NCI-H146 treated with DMSO at 0.1 percent for 48 hours (cell line): Measurements from ENCODE around the gene PDGFB.

Experiments used
- DNase-seq: peaks from one replicate; lab custom pipeline; 2025; ENCODE audit not compliant: unreplicated experiment; lab: John Stamatoyannopoulos, UW

The PDGFB gene

DNA sequence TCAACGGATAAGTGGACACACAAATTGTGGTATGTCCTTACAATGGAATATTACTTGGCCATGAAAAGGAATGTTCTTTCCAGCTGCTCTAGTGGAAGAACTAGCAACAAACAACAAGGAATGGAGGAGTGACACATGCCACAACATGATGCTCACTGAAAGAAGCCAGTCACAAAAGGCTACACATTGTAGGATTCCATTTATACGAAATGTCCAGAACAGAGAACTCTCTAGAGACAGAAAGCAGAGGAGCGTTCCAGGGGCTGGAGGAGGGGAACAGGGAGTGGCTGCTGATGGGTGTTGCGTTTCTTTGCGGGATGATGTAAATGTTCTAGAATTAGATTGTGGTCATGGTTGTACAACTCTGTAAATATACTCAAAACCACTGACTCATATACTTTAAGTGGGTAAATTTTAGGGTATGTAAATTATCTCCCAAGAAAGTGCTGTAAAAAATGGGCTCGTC, 32.4 kb upstream of the PDGFB start:
- no peak for DNase-seq

DNA sequence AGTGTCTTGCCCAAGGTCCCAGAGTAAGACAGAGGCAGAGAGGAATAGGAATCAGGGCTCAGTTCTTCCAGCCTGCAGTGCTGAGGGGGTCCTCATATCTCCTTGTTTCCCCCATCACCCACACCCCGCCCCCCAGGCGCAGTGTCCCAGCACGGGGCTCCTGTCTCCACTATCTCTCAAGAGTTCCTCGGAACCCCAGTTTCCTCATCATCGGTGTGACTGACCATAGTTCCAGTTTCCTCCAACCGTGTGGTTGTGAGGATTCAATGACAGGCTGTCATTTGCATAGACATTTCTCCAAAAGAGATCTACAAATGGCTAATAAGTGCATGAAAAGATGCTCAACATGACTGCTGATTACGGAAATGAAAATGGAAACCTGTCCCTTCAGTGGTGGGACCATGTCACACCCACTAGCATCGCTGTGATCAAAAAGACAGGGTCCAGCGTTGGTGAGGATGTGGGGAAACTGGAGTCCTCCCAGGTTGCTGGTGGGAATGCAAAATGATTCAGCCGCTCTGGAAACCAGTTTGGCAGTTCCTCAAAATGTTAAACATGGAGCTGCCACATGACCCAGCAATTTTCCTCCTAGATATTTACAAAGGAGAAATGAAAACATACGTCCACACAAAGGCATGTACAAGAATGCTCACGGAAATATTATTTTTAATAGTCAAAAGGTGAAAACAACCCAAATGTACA, 31.8 kb upstream of the PDGFB start:
- no peak for DNase-seq

DNA sequence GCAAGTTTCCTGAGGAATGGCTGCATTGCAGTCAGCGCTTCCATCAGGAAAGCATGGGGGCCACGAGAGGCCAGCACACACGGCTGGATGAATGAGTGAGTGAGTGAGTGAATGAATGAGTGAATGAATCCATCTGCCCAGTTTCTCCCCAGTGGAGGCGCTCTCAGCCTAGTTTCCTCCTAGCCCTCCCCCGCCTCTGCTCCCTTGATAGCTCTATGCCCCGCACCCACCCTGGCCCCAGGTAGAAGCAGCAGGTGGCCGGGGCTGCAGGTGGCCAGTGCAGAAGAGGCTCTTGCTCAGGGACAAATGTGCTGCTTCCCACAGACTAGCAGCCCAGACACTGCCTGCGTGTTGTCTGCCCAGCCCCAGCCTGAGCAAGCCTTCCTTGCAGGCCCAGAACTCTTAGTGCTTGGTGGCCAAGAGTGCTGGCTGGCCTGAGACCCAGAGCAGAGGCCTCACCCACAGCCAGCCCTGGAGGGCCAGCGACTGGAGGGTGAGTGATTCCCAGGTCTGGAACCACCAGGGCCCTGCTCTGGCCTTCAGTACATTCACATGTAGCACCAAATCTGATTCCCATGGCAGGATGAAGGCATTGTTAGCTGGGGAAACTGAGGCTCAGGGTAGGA, 31.1 kb upstream of the PDGFB start:
- no peak for DNase-seq

DNA sequence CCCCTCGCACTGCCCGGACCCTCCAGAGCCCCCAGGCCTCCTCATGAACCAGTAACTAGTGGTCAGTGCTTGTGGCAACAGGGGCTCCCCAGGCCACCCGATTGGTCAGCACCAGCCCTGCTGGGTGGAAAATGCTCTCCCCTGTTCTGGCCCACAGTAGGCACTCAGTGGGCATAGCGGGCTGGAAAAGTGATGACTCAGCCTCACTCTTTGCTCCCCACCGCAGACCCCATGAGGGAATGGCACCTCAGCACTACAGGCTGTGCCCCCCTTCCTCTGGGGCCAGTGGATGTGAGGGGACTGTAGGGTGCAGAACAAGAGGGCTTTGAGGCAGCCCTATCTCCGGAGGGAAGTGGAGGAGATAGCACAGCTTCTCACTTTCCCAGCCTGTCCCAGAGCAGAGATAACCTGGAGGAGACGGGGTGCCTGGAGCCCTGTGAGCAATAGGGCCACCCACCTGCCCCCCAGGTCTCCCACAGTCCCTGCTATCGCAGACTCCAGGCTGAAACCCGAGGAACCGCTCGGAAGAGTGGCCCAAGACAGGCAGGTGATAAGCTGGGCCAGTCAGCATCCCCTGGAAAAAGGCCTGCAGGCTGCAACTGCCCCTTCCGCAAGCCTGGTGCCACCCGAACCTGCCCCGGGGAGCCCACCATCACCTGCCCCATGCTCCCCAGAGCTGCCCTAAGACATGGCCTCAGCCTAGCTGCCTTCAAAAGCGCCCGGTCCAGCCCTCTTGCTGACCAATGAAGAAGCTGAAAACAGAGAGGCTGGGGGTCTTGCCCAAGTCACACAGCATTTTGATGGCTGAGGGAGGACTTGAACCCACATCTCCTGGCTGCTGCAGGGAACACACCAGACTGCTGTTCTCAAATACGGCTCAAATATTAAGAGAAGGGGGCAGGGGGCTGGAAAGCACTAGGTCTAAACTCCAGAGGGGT, 29.4 kb upstream of the PDGFB start:
- DNase-seq = no peak

DNA sequence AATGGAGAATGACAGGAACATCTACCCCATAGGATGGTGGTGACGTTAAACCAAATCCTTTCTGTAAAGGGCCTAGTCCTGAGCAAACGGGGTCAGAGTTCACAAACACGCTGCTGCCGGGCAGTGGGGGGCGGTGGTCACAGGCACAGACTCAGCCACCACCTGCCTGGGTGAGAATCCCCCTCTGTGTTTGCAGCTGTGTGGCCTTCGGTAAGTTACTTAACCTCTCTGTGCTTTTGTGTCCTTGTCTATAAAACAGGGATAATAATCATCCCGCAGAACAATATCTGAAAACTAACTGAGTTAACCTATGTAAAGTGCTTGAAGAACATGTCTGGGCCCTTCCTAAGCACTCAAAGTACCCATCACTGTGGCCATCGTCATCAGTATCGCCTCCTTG, 26.0 kb upstream of the PDGFB start:
- no peak for DNase-seq

DNA sequence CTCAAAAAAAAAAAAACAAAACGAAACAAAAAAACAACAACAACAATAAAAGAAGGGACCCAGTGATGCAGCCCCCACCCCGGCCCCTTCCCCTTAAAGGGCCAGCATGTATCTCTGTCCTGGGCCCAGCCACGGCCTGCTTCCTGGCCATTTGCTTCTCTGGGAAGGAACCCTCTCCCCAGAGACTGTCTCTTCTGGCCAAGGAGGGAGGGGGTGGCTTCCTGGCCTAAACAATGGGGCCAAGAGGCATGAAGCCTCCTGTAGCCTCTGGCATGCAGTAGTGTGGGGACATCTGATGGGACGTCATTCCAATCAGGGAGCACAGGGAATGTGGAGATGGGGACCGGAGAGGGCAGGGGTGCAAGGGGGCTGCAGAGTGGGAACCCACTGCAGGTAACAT, 25.5 kb upstream of the PDGFB start:
- no peak for DNase-seq

DNA sequence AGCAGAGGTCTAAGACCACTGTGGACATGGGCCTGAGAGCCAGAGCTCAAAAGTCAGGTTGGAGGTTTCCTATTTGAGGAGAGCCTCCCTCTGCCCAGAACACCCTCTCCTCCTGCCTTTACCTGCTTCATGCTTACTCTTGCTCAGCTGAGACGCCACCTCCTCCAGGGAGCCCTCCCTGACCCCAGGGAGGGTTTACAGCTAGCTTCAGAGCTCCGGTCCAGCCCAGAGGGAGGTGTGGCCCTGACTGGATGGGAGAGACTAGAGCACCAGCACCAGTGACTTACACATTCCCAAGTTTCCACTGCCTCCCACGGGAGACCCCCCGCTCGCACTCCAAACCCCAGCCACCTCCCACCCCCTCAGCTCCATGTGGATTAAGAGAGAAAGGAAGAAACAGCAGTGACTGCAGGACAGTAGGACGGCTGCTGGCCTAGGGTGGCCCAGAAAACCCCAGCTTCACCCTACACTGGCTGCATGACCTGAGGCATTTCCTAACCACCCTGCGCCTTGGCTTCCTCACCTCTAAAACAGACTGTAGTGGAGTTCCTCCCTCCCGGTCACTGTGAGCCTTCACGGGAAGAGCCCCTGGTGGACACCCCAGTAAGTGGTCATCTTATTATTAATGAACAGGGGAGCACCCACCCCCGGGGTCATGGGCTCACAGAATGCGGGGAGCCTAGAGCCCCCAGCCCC, 24.5 kb upstream of the PDGFB start:
- DNase-seq = no peak

DNA sequence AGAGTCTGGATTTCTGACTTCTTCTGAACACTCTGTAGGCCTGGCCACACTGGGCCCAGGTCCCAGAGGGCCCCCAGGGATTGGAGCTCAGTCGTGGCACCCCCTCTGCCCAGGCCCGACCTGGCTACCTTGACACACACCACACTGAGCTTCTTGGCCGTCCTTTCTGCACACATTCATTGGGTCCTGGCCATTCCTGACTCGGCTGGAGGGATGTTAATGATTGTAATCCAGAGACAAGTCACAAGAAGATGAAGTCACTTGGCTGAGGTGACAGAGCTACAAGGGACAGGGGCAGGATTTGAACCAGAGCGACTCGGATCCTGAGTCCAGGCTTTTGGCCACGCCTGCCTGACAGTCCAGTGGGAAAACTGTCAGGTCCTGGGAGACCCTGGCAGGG, 23.9 kb upstream of the PDGFB start:
- no peak for DNase-seq

DNA sequence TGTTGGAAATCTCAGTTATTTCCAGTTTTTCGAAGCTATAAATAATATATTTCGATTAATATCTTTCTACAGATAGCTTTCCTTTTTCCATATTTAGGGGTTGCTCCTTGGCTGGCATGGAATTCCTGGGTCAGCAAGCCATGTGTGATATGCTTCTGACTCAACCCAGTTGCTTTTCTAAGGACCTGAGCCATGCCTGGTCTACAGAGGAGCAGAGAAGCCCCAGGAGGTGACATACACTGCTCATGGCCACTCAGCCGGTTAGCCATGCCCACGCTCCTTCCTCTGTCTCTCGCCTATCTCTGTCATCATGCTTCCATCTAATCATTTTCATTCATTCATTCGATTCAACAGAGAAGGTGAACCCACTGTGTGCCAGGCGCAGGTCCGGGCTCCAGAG, 23.2 kb upstream of the PDGFB start:
- no peak for DNase-seq

DNA sequence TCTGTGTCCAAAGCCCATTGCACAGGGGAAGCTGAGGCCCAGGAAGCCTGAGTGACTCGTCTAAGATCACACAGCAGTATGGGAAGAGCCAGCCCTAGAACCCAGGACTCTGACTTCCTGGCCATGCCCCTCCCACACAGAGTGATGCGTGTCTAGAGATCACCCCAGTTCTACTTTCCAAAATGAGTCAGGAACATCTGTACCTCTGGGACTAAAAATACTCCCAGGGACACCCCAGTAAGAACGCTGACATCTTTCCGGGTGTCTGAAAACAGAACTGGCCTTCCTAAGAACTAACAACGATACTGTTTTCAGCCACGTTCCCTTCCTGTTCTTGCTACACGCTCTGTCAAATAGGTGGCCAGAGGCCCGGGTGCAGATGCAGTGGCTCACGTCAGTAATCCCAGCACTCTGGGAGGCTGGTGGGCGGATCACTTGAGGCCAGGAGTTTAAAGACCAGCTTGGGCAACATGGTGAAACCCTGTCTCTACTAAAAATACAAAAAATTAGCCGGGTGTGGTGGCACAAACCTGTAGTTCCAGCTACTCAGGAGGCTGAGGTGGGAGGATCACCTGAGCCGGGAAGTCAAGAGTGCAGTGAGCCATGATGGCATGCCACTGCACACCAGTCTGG, 21.7 kb upstream of the PDGFB start:
- no peak for DNase-seq

DNA sequence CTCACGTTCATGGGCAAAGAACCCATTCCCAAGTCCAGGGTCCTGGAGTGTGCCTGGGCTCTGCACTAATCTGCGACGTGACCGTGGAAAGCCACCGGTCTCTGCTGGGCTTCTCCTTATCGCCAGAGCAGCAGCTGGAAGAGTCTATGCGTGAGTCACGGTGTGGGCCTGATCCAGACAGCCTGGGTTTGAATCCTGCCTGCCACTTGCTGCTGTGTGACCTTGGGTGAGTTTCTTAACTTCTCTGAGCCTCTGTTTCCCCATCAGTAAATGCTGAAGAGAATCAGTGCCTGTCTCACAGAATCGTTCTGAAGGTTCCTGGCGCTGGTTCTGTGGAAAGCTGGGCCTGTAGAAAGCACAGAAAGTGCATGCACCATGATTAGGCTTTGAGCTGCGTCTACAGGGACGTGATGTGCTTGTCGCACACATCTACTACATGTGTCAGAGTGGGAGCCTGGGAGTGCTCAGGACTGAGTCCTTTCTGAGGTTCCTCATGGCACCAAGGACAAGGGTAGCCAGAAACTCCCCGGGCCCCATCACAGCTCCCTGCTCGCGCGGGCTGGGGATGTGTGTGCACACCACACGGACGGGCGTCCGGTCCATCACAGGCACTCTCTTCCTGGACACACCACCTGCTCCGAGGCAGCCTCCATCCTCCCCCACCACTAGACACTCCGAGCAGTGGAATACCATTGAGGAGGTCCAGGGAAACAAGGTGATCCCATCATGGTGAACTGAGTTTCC, 20.5 kb upstream of the PDGFB start:
- no peak for DNase-seq

DNA sequence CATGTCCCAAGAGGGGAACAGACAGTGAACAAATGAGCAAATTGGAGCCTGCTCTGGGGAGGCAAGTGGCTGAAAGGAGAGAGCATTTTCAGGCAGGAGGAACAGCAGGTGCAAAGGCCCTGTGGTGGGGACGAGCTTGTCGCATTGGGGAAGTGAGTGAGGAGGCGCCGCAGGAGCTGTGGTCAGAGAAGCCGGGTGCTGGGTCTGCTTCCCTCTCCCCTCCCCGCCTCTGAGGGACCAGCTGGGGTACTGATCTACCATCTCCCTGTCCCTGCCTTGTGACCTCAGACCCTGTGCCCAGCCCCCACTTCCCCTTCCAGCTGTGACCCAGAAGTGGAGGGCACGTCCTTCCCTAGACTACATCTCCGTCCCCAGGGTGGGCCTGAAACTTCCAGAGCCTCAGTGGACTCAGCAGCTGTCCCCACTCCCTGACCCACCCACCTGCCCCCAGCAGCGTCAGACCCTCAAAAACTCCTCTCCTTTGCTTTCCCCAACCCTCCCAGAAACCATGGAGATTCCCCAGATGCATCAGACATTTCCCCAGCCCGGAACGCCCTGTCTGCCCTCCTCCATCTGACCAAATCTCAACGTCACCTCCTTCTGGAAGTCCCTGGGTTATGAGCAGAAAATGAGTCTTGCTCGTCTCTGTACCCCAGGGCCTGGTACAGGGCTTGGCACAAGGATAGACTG, 19.7 kb upstream of the PDGFB start:
- DNase-seq = no peak

DNA sequence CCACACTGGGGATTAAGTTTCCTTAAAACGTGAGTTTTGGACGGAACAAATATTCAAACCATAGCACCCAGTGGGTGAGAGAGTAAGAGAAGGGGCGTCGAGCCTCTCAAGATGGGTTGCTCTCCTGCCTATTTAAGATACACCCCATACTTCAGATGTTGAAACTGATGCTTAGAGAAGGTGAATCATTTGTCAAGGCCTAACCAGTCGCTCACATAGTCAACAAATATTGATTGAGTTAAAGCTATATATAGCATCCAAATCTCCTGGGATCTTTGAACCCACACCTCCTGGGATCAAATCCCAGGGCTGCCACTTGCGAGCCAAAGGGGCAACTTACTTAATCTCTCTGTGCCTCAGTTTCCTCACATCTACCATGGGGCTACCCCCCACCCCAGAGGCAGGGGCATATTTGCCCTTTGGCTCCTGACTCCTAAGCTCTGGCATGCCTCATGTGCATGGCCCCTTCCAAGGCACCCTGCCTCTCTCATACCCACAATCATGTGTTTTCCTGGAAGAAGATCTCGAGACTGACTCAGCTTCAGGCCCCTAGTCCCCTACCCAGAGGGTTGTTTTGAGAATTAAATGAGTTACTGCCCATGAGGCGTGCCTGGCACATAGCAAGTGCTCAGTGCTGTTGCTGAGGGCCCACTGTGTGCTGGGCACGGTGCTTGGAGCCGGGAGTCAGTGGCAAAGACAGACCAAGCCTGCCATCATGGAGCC, 19.0 kb upstream of the PDGFB start:
- DNase-seq = no peak

DNA sequence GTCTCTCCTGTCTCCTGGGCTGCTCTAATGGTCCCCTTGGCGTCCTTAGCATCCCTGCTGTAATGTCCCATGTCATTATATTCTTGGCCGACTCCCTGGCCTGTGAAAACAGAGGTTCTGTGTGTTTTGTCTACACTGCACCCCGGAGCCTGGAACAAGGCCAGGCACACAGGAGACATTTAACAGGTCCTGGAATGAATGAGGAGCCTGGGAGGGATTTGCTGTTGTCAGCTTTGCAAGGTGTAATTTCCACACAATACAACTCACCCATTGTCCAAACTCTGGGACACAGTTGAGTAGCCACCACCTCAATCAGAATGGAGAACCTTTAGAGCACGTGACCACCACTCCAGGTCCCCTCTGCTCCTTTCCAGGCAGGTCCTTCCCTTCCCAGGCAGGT, 14.9 kb upstream of the PDGFB start:
- no peak for DNase-seq

DNA sequence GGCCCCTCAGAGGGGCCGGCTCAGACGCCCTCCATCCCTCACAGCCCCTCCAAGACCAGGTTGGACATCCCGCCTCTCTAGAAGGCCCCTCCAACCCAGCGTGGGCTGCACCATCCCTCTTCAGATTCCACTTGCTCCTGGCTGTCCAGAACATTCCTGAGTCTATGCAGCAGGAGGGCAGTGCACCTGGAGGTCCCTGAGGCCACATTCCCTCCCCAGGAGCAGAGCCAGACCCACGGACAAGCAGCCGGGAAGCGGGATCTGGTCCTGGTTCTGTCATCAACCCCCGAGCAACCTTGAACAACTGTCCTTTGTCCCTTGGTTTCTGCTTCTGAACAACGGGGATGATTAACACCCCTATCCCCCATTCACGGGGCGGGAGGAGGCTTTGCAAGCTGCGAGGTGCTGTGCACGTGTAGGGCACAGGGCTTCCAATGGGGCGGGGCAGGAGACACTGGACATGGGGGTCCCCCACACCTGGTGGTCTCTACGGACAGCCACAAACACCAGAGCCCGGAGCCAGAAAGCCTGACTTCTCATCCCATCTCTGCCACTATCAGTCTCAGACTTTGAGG, 13.2 kb upstream of the PDGFB start:
- DNase-seq = no peak

DNA sequence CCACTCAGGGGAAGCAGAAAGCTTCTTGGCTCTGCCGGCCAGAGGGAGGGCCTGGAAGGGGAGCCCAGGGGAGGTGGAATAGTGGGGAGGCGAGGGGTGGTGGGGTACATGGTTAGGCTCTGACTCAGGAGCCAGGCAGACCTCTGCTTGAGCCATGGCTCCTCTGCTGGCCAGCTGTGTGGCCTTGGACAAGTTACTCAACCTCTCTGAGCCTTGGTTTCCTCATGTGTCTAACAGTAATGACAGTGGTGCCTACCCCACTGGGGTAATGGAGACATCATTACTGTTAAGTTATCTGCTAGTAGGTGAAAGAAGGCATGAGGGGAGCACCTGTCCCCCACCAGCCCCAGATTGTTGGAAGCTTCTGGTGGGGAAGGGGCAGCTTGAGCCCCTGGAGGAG, 12.2 kb upstream of the PDGFB start:
- no peak for DNase-seq

DNA sequence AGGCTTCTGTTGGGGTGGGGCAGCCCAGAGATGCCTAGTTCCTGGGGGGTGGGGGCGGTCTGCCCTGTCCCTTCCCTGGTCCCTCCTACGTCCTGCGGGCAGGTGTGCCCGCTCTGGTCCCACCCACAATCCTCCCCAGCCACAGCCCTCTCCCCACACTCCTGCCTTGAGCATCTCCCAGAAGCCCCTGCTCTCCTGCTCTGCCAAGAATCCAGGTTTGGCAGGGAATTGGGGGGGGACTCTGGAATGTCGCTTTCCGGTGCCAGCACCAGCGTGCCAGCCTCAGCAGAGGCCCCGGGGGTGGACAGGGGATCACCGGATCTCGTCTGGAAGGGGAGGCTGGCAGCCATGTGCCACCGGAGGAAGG, 11.4 kb upstream of the PDGFB start:
- no peak for DNase-seq

DNA sequence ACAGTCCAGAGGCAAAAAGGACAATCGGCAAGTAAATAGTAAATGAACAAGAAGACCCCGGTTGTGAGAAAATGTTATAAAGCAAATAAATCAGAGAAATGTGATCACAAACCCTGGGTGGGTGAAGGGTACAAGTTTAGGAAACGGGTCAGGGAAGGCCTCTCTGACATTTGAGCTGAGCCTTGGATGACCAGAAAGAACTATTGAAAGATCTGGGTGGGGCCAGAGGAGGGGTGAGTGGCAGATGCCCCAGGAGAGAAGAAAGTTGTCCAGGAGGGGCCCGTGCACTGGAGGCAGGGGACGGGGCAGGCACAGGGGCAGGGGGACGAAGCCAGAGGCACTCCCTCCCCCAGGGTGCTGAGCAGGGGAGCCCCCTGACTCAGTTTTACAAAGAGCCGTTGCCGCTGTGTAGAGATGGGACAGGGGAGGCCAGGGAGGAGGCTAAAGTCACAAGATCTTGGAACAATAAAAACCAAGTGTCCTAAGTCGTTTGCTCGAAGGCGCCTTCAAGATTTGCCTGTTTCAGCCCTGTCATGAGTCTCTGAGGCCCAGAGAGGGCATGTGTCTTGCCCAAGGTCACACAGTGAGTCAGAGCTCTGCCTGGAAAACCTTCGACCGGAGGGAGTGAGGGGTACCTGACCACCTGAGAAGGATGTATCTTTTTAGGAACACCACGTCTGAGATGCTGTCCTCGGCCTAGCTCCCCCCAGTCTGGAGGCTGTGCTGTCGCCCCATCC, 10.8 kb upstream of the PDGFB start:
- no peak for DNase-seq
